ENCODE results near the gene LACRT. TPM values are rescaled to one million over a fixed set of nuclear protein-coding genes. Genes with fewer than 3 reads are reported as not detected.

The LACRT gene
- total RNA-seq, 3 donors from 2014 or later = not detected

DNA sequence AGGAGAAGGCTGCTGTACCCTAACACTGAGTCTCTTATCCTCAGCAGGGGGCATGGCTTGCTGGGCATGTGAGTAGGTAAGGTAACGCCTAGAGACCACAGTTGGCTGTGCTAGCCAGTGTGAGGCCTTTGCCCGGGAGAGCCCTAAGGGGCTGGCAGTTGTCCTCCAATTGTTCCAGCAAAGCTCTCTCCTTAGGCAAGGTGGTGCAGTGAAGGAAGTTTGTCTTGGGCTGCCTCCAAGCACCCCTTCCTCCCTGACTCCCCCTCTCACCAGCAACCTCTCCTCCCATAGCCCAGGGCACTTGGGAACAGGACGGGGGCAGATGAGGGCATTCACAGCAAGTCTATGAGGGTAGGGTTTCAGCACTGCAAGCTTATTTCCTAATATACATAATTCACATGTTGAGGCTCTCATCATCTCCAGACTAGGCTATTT is 23.0 kb downstream of the LACRT start:
- intact Hi-C loops (cut with DNase I, micrococcal nuclease) = no loop called here
- DNase-seq (no peak), ATAC-seq (no peak)
- no peak overlapping the region for H3K4me3 ChIP-seq
- no peaks in the 10 kb centered on the region for H3K4me1 ChIP-seq (ENCODE audit: low read depth)
- TF ChIP-seq, protein P1, sequence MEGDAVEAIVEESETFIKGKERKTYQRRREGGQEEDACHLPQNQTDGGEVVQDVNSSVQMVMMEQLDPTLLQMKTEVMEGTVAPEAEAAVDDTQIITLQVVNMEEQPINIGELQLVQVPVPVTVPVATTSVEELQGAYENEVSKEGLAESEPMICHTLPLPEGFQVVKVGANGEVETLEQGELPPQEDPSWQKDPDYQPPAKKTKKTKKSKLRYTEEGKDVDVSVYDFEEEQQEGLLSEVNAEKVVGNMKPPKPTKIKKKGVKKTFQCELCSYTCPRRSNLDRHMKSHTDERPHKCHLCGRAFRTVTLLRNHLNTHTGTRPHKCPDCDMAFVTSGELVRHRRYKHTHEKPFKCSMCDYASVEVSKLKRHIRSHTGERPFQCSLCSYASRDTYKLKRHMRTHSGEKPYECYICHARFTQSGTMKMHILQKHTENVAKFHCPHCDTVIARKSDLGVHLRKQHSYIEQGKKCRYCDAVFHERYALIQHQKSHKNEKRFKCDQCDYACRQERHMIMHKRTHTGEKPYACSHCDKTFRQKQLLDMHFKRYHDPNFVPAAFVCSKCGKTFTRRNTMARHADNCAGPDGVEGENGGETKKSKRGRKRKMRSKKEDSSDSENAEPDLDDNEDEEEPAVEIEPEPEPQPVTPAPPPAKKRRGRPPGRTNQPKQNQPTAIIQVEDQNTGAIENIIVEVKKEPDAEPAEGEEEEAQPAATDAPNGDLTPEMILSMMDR (IDR thresholded peaks at IDR 0.05) = no peak
- H3K9me3 ChIP-seq = no peaks in the 10 kb centered on the region
- H3K36me3 ChIP-seq (ENCODE audit: low read depth) = no peaks in the 10 kb centered on the region

DNA sequence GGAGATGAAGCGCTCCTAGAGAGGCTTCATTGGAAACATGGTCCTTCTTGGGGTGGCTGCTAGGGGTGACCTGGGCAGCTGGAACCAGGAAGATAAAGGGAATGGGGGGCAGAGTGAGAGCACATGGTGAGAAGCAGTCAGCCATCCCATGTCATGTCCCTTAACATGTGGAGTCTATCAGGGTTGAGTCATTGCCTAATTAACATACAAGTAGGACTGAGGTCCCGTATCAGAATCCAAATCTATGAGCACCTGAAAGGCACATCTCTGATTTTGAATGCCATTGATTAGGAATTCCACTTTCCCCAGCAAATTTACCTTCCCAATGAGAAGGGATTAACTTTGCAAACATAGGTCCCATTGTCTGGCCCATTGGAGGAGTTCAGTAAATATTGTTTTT is 25.9 kb downstream of the LACRT start:
- Histone ChIP-seq H3K4me3 (no peak overlapping the region), H3K4me1 (ENCODE audit: low read depth) (no peaks in the 10 kb centered on the region), H3K9me3 (no peaks in the 10 kb centered on the region), H3K36me3 (ENCODE audit: low read depth) (no peaks in the 10 kb centered on the region)
- TF ChIP-seq, protein P1 (IDR thresholded peaks at IDR 0.05) = no peak
- intact Hi-C loops (cut with DNase I, micrococcal nuclease) = no loop called here
- DNase-seq (no peak), ATAC-seq (no peak)

DNA sequence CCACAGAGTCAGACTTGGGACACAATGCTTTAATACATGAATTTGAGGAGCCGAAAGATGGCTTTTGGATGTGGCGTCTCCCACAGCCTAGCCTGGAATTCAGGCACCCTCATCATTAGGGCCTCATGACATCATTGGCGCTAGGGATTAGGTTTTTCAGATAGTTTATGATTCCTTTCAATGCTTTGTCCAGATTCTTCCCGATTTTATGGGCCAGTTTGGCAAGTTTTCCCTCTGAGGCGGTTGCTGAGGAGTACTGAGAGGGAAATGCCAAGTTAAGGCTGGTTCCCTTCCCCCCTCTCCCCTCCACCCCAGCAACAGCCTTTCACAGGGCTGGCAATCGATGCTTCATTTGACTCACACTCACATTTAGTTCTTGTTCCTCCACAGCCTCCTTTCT is 26.5 kb downstream of the LACRT start:
- H3K4me1 ChIP-seq (ENCODE audit: low read depth) = no peaks in the 10 kb centered on the region

DNA sequence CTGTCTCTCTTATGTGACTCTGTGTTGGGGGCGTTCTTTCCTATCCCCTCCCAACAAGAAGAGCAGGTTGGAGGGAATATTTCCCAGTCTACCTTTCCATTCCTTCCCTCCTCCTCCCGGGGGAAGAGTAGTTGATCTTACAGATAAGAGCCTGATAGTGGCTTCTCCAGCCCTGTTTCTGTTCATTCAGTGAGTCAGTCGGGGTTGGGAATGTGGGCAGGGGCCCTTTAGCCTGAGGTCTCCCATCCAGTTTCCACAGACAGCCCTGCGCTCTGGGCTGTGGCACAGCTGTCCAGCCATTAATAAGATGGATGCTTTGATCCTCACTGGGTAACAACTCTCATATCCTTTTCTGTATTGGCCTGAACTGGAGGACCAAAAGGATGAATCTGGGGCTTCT is 28.1 kb downstream of the LACRT start:
- Histone ChIP-seq H3K9me3 (no peaks in the 10 kb centered on the region), H3K4me1 (ENCODE audit: low read depth) (no peaks in the 10 kb centered on the region), H3K4me3 (no peak overlapping the region), H3K36me3 (ENCODE audit: low read depth) (no peaks in the 10 kb centered on the region)
- DNase-seq (no peak), ATAC-seq (no peak)
- TF ChIP-seq, protein P1 (IDR thresholded peaks at IDR 0.05) = no peak
- intact Hi-C loops (cut with DNase I, micrococcal nuclease) = no loop called here

More for the DNA sequence above, 26.5 kb downstream of the LACRT start:
- intact Hi-C loops (cut with DNase I, micrococcal nuclease) = no loop called here
- TF ChIP-seq, protein P1 (IDR thresholded peaks at IDR 0.05) = no peak
- Histone ChIP-seq H3K9me3 (no peaks in the 10 kb centered on the region), H3K36me3 (ENCODE audit: low read depth) (no peaks in the 10 kb centered on the region), H3K4me3 (no peak overlapping the region)
- no peak for ATAC-seq
- DNase-seq = no peak

DNA sequence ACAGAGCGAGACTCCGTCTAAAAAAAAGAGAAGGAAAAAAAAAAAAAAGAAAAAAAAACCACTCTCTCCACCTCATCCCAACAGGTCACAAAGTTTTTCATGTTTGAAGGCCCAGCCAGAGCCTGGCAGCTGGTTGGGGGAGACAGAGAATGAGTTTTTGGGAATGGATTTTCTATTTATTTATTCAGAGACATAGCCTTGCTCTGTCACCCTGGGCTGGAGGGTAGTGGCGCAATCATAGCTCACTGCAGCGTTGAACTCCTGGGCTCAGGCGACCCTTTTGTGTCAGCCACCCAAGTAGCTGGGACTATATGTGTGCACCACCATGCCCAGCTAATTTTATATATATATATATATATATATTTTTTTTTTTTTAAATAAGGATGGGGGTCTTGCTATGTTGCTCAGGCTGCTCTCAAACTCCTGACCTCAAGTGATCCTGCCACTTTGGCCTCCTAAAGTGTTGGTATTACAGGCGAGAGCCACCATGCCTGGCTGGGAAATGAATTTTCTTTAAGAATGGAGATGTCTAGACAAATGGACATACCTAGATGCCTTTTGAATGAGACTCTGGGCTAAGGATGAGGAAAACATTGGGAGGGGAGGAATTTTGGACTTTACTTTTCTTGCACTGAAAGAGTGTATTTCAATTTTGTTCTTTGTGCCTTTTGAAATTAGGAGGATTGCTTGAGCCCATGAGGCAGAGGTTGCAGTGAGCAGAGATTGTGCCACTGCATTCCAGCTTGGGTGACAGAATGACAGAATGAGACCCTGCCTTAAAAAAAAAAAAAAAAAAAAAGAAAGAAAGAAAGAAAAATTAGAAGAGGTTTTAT is 29.3 kb downstream of the LACRT start:
- DNase-seq (no peak), ATAC-seq (no peak)
- Histone ChIP-seq H3K4me1 (ENCODE audit: low read depth) (no peaks in the 10 kb centered on the region), H3K36me3 (ENCODE audit: low read depth) (no peaks in the 10 kb centered on the region), H3K9me3 (no peaks in the 10 kb centered on the region), H3K4me3 (no peak overlapping the region)
- intact Hi-C loops (cut with DNase I, micrococcal nuclease) = no loop called here
- TF ChIP-seq, protein P1 (IDR thresholded peaks at IDR 0.05) = no peak
